Neural cell (in vitro differentiated cells): ENCODE measurements around the gene RSPH9. TPM values are rescaled to one million over a fixed set of nuclear protein-coding genes. Genes with fewer than 3 reads are reported as not detected.
A peak's percentile ranks its signal among the peaks of the same experiment; 100 is the strongest.

Source experiments
- H2AFZ ChIP-seq: fragments of 200-600, 300-800 bp; sonication (generic), shearing (Covaris generic); 2 replicates; pipeline ENCODE4 v1.6.0; 2014; ENCODE audit warnings: low read depth, mild to moderate bottlenecking, antibody characterized with exemption, low read length, moderate library complexity
- H3F3A ChIP-seq: fragments of 200-600 bp; shearing (Covaris generic); 2 replicates; pipeline ENCODE4 v1.6.1; 2016; ENCODE audit warnings: mild to moderate bottlenecking, moderate library complexity, mixed read lengths, antibody characterized with exemption, low read length; ENCODE audit not compliant: insufficient read depth, poor library complexity, severe bottlenecking
- H3K27ac ChIP-seq: fragments of 200-600, 300-800 bp; sonication (generic), shearing (Covaris generic); 2 replicates; pipeline ENCODE4 v1.5.1; 2014; ENCODE audit warnings: mild to moderate bottlenecking, low read length, moderate library complexity
- H3K27me3 ChIP-seq: fragments of 300-800, 200-600 bp; sonication (generic), shearing (Covaris generic); 2 replicates; pipeline ENCODE4 v1.6.0; 2014; ENCODE audit warnings: mild to moderate bottlenecking, low read depth, low read length, moderate library complexity; ENCODE audit not compliant: insufficient read depth
- H3K36me3 ChIP-seq: fragments of 300-800, 200-600 bp; sonication (generic), shearing (Covaris generic); 2 replicates; pipeline ENCODE4 v1.5.1; 2014; ENCODE audit warnings: mild to moderate bottlenecking, antibody characterized with exemption, low read length, moderate library complexity; ENCODE audit not compliant: insufficient read depth
- H3K4me2 ChIP-seq: fragments of 300-800, 200-600 bp; sonication (generic), shearing (Covaris generic); 2 replicates; pipeline ENCODE4 v1.6.0; 2014; ENCODE audit warnings: mild to moderate bottlenecking, low read length
- H3K4me3 ChIP-seq: fragments of 300-800, 200-600 bp; sonication (generic), shearing (Covaris generic); 2 replicates; pipeline ENCODE4 v1.5.1; 2014; ENCODE audit warnings: mild to moderate bottlenecking, low read length, moderate library complexity
- H3K79me2 ChIP-seq: fragments of 200-600 bp; shearing (Covaris generic); replicated peaks from 2 replicates; pipeline ENCODE4 v1.6.0; 2014; ENCODE audit warnings: mild to moderate bottlenecking, low read length, moderate library complexity; ENCODE audit not compliant: insufficient read depth
- H3K9ac ChIP-seq: fragments of 300-800, 200-600 bp; sonication (generic), shearing (Covaris generic); 2 replicates; pipeline ENCODE4 v1.6.1; 2016; ENCODE audit warnings: mild to moderate bottlenecking, low read length, mixed read lengths
- H3K9me2 ChIP-seq: fragments of 200-600 bp; shearing (Covaris generic); 2 replicates; pipeline ENCODE4 v1.6.1; 2016; ENCODE audit warnings: mild to moderate bottlenecking, low read length, mixed read lengths; ENCODE audit not compliant: insufficient read depth
- H3K9me3 ChIP-seq: fragments of 200-600, 300-800 bp; sonication (generic), shearing (Covaris generic); 2 replicates; pipeline ENCODE4 v1.6.1; 2016; ENCODE audit warnings: mild to moderate bottlenecking, mixed run types, low read length, moderate library complexity, mixed read lengths
- H4K20me1 ChIP-seq: fragments of 200-600 bp; shearing (Covaris generic); 2 replicates; pipeline ENCODE4 v1.6.1; 2016; ENCODE audit warnings: mild to moderate bottlenecking, mixed run types; ENCODE audit not compliant: insufficient read depth
- EP300 ChIP-seq: fragments of 450-650 bp; conservative IDR thresholded peaks from 2 replicates; pipeline ENCODE4 v1.6.1; 2014; ENCODE audit warnings: antibody characterized with exemption, mild to moderate bottlenecking, moderate library complexity; ENCODE audit not compliant: poor library complexity, severe bottlenecking
- EZH2 ChIP-seq: fragments of 200-600, 300-800 bp; shearing (Covaris generic), sonication (generic); IDR thresholded peaks from 2 replicates; pipeline ENCODE4 v1.6.1; 2014; ENCODE audit warnings: antibody characterized with exemption, low read length, borderline replicate concordance, mild to moderate bottlenecking; ENCODE audit not compliant: insufficient read depth, poor library complexity, severe bottlenecking
- MXI1 ChIP-seq: fragments of 450-650 bp; conservative IDR thresholded peaks from 2 replicates; pipeline ENCODE4 v1.6.1; 2014; ENCODE audit warnings: antibody characterized with exemption, mild to moderate bottlenecking; ENCODE audit not compliant: poor library complexity, severe bottlenecking
- POLR2AphosphoS5 ChIP-seq: IDR thresholded peaks from 2 replicates; pipeline ENCODE4 v1.6.1; 2012
- RAD21 ChIP-seq: fragments of 450-650 bp; conservative IDR thresholded peaks from 2 replicates; pipeline ENCODE4 v1.6.1; 2014; ENCODE audit warnings: antibody characterized with exemption, mild to moderate bottlenecking, moderate library complexity
- SMC3 ChIP-seq: fragments of 450-650 bp; conservative IDR thresholded peaks from 2 replicates; pipeline ENCODE4 v1.6.1; 2014; ENCODE audit warnings: antibody characterized with exemption, mild to moderate bottlenecking, moderate library complexity; ENCODE audit not compliant: poor library complexity
- TAF1 ChIP-seq: IDR thresholded peaks from 2 replicates; pipeline ENCODE4 v1.6.1; 2012; ENCODE audit warnings: low read depth
- polyA plus RNA-seq: library from polyadenylated mRNA; depleted of rRNA; stranded (reverse); fragments of >200 nt; gene quantifications from 2 replicates; pipeline ENCODE4 v1.2.3, GENCODE V29; 2014
- TF ChIP-seq, protein P1 (sequence below): IDR thresholded peaks from 2 replicates; pipeline ENCODE4 v1.6.1; 2012; ENCODE audit warnings: borderline replicate concordance
- TF ChIP-seq, protein P2 (sequence below): fragments of 450-650 bp; IDR thresholded peaks from 2 replicates; pipeline ENCODE4 v1.5.1; 2014; ENCODE audit warnings: antibody characterized with exemption, mild to moderate bottlenecking, moderate library complexity; ENCODE audit not compliant: poor library complexity, severe bottlenecking

Gene RSPH9
- polyA plus RNA-seq, 1 donor from 2014 or later, result 0.88 TPM

GRCh38 chr6:43629104-43629504 is 15.7 kb upstream of the RSPH9 start, which contains the start of gene GTPBP2:
GTPBP2 (minus strand) TSS chr6:43629264; CDS start chr6:43629162, 102 bp downstream.
- no peaks in the 10 kb centered on the region for H3K9me2 ChIP-seq
- no peak for TF ChIP-seq EZH2
- TF ChIP-seq MXI1, result peak; percentile 56
- no peaks in the 10 kb centered on the region for H3K9me3 ChIP-seq
- H3K79me2 ChIP-seq, result peaks cover 9% of the 10 kb centered on the region
- H3K4me3 ChIP-seq, result peak within 1 kb of the TSS; percentile 82
- peak within 1 kb of the TSS; percentile 80 for H3K27ac ChIP-seq
- no peaks in the 10 kb centered on the region for H3K27me3 ChIP-seq
- peak within 1 kb of the TSS; percentile 95 for H3K4me2 ChIP-seq
- no peaks in the 10 kb centered on the region for H3F3A ChIP-seq
- no peaks in the 10 kb centered on the region for H4K20me1 ChIP-seq
- no peaks in the 10 kb centered on the region for H3K36me3 ChIP-seq
- peak within 1 kb of the TSS; percentile 86 for H3K9ac ChIP-seq
- peak within 1 kb of the TSS; percentile 86 for H2AFZ ChIP-seq

DNA sequence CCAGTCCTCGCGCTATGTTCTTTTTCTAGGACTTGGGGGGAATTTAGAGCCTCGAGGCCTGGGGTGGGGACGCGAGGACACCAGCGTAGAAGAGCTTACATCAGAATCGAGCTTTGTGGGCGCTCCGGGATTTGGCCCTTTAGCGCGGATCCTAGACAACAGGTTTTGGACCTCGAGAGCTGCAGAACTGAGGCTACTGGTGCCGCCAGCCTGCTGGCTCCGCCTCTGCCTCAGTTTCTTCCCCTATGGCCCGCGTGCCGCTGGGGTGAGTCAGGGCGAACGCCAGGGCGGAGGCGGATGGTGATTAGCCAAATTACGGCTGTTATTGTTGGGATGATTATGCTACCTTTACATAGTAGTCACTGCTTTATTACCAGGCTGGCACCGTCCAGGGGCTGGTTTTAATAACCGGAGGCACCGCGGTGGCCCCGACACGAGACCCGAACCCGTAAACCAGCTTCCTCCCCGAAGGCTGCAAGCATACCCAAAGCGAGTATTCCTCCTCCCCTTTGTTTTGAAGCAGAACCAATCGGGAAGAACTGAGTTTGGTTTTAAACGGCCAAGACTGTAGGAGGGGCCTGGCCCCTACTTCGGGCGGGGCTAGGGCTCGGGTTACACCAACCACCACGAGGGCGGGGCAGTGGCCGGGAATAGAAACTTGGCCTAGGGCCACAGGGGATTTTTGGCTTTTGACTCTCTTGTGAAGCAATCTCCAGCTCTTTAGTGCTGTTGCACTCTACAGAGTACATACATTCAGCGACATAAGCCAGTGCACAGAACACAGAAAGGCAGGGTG is 15.1 kb upstream of the RSPH9 start:
- Histone ChIP-seq H3K36me3 (no peaks in the 10 kb centered on the region), H3K4me2 (peak overlapping the region; percentile 69), H3F3A (no peaks in the 10 kb centered on the region), H4K20me1 (no peaks in the 10 kb centered on the region), H2AFZ (peak overlapping the region; percentile 86), H3K9ac (peak overlapping the region; percentile 86), H3K4me3 (peak overlapping the region; percentile 82), H3K27ac (peak overlapping the region; percentile 80), H3K9me2 (no peaks in the 10 kb centered on the region), H3K79me2 (peaks cover 9% of the 10 kb centered on the region), H3K9me3 (no peaks in the 10 kb centered on the region), H3K27me3 (no peaks in the 10 kb centered on the region)
- TF ChIP-seq SMC3 (no peak), EZH2 (no peak), EP300 (peak; percentile 33), TAF1 (no peak), POLR2AphosphoS5 (peak; percentile 60), MXI1 (peak; percentile 47), RAD21 (no peak)
- TF ChIP-seq, protein P1, sequence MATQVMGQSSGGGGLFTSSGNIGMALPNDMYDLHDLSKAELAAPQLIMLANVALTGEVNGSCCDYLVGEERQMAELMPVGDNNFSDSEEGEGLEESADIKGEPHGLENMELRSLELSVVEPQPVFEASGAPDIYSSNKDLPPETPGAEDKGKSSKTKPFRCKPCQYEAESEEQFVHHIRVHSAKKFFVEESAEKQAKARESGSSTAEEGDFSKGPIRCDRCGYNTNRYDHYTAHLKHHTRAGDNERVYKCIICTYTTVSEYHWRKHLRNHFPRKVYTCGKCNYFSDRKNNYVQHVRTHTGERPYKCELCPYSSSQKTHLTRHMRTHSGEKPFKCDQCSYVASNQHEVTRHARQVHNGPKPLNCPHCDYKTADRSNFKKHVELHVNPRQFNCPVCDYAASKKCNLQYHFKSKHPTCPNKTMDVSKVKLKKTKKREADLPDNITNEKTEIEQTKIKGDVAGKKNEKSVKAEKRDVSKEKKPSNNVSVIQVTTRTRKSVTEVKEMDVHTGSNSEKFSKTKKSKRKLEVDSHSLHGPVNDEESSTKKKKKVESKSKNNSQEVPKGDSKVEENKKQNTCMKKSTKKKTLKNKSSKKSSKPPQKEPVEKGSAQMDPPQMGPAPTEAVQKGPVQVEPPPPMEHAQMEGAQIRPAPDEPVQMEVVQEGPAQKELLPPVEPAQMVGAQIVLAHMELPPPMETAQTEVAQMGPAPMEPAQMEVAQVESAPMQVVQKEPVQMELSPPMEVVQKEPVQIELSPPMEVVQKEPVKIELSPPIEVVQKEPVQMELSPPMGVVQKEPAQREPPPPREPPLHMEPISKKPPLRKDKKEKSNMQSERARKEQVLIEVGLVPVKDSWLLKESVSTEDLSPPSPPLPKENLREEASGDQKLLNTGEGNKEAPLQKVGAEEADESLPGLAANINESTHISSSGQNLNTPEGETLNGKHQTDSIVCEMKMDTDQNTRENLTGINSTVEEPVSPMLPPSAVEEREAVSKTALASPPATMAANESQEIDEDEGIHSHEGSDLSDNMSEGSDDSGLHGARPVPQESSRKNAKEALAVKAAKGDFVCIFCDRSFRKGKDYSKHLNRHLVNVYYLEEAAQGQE, result peak; percentile 77
- TF ChIP-seq, protein P2, sequence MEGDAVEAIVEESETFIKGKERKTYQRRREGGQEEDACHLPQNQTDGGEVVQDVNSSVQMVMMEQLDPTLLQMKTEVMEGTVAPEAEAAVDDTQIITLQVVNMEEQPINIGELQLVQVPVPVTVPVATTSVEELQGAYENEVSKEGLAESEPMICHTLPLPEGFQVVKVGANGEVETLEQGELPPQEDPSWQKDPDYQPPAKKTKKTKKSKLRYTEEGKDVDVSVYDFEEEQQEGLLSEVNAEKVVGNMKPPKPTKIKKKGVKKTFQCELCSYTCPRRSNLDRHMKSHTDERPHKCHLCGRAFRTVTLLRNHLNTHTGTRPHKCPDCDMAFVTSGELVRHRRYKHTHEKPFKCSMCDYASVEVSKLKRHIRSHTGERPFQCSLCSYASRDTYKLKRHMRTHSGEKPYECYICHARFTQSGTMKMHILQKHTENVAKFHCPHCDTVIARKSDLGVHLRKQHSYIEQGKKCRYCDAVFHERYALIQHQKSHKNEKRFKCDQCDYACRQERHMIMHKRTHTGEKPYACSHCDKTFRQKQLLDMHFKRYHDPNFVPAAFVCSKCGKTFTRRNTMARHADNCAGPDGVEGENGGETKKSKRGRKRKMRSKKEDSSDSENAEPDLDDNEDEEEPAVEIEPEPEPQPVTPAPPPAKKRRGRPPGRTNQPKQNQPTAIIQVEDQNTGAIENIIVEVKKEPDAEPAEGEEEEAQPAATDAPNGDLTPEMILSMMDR, result no peak
